Measurements from ENCODE around the gene CABCOCO1. TPM values are rescaled to one million over a fixed set of nuclear protein-coding genes. Genes with fewer than 3 reads are reported as not detected.

The CABCOCO1 gene
- total and polyA plus RNA-seq, 9 of the 15 experiments (the other 6 are each of a cell fraction or from before 2014, with no cell fraction given) = 0.04 TPM; not detected in 8

GRCh38 chr10:61688551-61689308 lies 26.0 kb downstream of the CABCOCO1 start (continued):
- TF ChIP-seq REST (IDR thresholded peaks at IDR 0.05; ENCODE audit: borderline replicate concordance) = no peak
- no peak for TF ChIP-seq REST (CRISPR knock-in tag; IDR thresholded peaks at IDR 0.05; ENCODE audit: low read depth)
- TF ChIP-seq MEIS2 (IDR thresholded peaks at IDR 0.05; ENCODE audit: partially characterized antibody) = peak; percentile 44
- TF ChIP-seq ARID3A (IDR thresholded peaks at IDR 0.05; ENCODE audit: borderline replicate concordance, low read depth, low read length) = no peak
- peak in 1 of 2 experiments; percentile 58; a peak in 1 of 4 replicates for TF ChIP-seq TRIM24 (IDR thresholded peaks at IDR 0.05)
- TF ChIP-seq PKNOX1 (IDR thresholded peaks at IDR 0.05) = peak; percentile 18; the same call in 1 of the 2 replicates

All from K562 (cell line).